WI38 (cell line): ENCODE measurements around the gene MMADHC.

ENCODE experiments used
- H3K4me3 ChIP-seq: 2 replicates; pipeline ENCODE4 v1.5.1; 2011; ENCODE audit warnings: low read depth, mild to moderate bottlenecking, control low read depth, low read length
- CTCF ChIP-seq: IDR thresholded peaks from 2 replicates; pipeline ENCODE4 v1.5.1; 2012; ENCODE audit warnings: low read depth, mild to moderate bottlenecking, control low read depth, low read length

The MMADHC gene

GRCh38 chr2:149528983-149529382, 58.6 kb downstream of the MMADHC start:
- TF ChIP-seq CTCF: no peak
- H3K4me3 ChIP-seq: no peak overlapping the region

GRCh38 chr2:149527998-149528755, 59.4 kb downstream of the MMADHC start:
- no peak for TF ChIP-seq CTCF
- H3K4me3 ChIP-seq: no peak overlapping the region

- TF ChIP-seq CTCF: no peak
- H3K4me3 ChIP-seq: no peak overlapping the region
These were observed 60.9 kb downstream of the MMADHC start for GRCh38 chr2:149526689-149527088.

GRCh38 chr2:149525323-149525722, 62.3 kb downstream of the MMADHC start:
- no peak overlapping the region for H3K4me3 ChIP-seq
- no peak for TF ChIP-seq CTCF
